Measurements from ENCODE around the gene NHLRC3.

DNA sequence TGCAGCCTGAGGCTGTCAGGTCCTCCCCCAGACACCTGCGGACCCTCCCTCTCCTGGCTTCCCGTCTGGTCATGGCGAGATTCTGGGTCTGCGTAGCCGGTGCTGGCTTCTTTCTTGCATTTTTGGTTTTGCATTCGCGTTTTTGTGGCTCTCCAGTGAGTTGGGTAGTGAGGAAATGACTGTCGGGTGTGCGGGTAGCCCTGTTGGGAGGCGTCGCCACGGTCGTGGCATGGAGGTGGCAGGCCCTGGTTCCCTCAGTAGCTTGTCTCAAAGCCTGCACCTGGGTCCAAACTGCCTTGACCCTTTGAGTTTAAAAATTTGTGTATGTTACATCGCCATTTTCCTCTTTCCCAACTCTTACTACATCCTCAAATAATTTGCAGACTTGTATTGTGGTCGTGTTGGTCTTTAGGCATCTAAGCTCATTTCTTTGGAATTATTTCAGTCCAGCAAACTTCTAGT lies 344 bp downstream of the NHLRC3 start:
- TF ChIP-seq, protein P1, sequence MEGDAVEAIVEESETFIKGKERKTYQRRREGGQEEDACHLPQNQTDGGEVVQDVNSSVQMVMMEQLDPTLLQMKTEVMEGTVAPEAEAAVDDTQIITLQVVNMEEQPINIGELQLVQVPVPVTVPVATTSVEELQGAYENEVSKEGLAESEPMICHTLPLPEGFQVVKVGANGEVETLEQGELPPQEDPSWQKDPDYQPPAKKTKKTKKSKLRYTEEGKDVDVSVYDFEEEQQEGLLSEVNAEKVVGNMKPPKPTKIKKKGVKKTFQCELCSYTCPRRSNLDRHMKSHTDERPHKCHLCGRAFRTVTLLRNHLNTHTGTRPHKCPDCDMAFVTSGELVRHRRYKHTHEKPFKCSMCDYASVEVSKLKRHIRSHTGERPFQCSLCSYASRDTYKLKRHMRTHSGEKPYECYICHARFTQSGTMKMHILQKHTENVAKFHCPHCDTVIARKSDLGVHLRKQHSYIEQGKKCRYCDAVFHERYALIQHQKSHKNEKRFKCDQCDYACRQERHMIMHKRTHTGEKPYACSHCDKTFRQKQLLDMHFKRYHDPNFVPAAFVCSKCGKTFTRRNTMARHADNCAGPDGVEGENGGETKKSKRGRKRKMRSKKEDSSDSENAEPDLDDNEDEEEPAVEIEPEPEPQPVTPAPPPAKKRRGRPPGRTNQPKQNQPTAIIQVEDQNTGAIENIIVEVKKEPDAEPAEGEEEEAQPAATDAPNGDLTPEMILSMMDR (IDR thresholded peaks at IDR 0.05): no peak
- no peak for TF ChIP-seq POLR2A (IDR thresholded peaks at IDR 0.05)
